ENCODE measurements around the gene C16orf92. TPM values are rescaled to one million over a fixed set of nuclear protein-coding genes. Genes with fewer than 3 reads are reported as not detected.

Gene C16orf92
- polyA plus RNA-seq, 1 donor from 2014 or later: not detected

DNA sequence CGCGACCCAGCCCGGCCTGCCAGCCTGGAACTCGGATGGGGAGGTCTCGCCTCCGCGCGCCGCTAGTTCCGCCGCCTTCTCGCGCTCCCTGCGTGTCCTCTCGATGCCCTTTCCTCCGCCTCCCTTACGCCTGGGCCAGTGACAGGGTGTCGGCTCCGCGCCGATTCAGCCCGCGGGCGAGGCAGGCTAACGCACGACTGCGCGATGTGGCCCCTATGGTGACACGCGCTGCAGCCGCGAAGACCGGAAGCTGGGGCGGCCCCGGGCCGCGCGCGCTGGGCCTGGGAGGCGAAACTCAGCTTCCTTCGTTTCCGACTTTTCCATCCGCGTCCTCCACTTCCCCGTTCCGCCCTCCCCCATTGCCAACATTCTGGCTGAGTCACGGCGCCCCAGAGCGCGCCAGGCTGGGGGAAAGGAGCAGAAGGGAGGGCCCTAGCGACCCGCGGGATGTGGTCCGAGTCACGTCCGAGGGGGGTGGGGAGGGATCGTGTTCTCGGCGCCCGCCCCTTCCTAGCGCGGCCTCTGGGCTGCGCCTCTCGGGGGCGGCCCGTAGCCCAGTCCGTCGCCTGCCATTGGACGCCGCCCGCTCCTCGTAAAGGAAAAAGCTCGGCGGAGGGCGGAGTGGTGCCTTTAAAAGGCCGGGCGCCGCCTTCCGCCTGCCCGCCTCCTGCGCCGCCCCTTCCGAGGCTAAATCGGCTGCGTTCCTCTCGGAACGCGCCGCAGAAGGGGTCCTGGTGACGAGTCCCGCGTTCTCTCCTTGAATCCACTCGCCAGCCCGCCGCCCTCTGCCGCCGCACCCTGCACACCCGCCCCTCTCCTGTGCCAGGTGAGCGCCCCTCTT is 42.3 kb downstream of the C16orf92 start, which contains the start of gene ALDOA:
Gene ALDOA, plus strand, starts transcription at position 659 of the 841 bp plus-strand sequence. CDS start 1,138 bp downstream, outside the sequence.
- Histone ChIP-seq H4K20me1 (ENCODE audit: insufficient read depth) (no peaks in the 10 kb centered on the region), H3K4me2 (ENCODE audit: low read length) (peak within 1 kb of the TSS; percentile 83), H2AFZ (ENCODE audit: low read depth, low read length) (peak within 1 kb of the TSS; percentile 96), H3K36me3 (ENCODE audit: insufficient read depth, low read length) (no peaks in the 10 kb centered on the region), H3K27ac (ENCODE audit: low read length) (peak within 1 kb of the TSS; percentile 94), H3K9ac (ENCODE audit: low read length) (peak within 1 kb of the TSS; percentile 95), H3K79me2 (replicated peaks; ENCODE audit: insufficient read depth, low read length) (peaks cover 11% of the 10 kb centered on the region), H3K4me3 (ENCODE audit: low read length) (peak within 1 kb of the TSS; percentile 97), H3K9me2 (ENCODE audit: insufficient read depth, low read length) (no peaks in the 10 kb centered on the region), H3K9me3 (ENCODE audit: low read length) (no peaks in the 10 kb centered on the region), H3F3A (ENCODE audit: insufficient read depth, low read length, poor library complexity, severe bottlenecking) (no peaks in the 10 kb centered on the region), H3K27me3 (ENCODE audit: insufficient read depth, low read depth, low read length) (no peaks in the 10 kb centered on the region)
- TF ChIP-seq RAD21 (conservative IDR thresholded peaks at IDR 0.05): peak; percentile 10
- peak; percentile 55 for TF ChIP-seq TAF1 (IDR thresholded peaks at IDR 0.05; ENCODE audit: low read depth)
- peak; percentile 8 for TF ChIP-seq EP300 (conservative IDR thresholded peaks at IDR 0.05; ENCODE audit: poor library complexity, severe bottlenecking)
- TF ChIP-seq, protein P1, sequence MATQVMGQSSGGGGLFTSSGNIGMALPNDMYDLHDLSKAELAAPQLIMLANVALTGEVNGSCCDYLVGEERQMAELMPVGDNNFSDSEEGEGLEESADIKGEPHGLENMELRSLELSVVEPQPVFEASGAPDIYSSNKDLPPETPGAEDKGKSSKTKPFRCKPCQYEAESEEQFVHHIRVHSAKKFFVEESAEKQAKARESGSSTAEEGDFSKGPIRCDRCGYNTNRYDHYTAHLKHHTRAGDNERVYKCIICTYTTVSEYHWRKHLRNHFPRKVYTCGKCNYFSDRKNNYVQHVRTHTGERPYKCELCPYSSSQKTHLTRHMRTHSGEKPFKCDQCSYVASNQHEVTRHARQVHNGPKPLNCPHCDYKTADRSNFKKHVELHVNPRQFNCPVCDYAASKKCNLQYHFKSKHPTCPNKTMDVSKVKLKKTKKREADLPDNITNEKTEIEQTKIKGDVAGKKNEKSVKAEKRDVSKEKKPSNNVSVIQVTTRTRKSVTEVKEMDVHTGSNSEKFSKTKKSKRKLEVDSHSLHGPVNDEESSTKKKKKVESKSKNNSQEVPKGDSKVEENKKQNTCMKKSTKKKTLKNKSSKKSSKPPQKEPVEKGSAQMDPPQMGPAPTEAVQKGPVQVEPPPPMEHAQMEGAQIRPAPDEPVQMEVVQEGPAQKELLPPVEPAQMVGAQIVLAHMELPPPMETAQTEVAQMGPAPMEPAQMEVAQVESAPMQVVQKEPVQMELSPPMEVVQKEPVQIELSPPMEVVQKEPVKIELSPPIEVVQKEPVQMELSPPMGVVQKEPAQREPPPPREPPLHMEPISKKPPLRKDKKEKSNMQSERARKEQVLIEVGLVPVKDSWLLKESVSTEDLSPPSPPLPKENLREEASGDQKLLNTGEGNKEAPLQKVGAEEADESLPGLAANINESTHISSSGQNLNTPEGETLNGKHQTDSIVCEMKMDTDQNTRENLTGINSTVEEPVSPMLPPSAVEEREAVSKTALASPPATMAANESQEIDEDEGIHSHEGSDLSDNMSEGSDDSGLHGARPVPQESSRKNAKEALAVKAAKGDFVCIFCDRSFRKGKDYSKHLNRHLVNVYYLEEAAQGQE (IDR thresholded peaks at IDR 0.05; ENCODE audit: borderline replicate concordance): peak; percentile 79
- no peak for TF ChIP-seq EZH2 (IDR thresholded peaks at IDR 0.05; ENCODE audit: borderline replicate concordance, insufficient read depth, low read length, poor library complexity, severe bottlenecking)
- TF ChIP-seq, protein P2, sequence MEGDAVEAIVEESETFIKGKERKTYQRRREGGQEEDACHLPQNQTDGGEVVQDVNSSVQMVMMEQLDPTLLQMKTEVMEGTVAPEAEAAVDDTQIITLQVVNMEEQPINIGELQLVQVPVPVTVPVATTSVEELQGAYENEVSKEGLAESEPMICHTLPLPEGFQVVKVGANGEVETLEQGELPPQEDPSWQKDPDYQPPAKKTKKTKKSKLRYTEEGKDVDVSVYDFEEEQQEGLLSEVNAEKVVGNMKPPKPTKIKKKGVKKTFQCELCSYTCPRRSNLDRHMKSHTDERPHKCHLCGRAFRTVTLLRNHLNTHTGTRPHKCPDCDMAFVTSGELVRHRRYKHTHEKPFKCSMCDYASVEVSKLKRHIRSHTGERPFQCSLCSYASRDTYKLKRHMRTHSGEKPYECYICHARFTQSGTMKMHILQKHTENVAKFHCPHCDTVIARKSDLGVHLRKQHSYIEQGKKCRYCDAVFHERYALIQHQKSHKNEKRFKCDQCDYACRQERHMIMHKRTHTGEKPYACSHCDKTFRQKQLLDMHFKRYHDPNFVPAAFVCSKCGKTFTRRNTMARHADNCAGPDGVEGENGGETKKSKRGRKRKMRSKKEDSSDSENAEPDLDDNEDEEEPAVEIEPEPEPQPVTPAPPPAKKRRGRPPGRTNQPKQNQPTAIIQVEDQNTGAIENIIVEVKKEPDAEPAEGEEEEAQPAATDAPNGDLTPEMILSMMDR (IDR thresholded peaks at IDR 0.05; ENCODE audit: poor library complexity, severe bottlenecking): peak; percentile 30
- TF ChIP-seq SMC3 (conservative IDR thresholded peaks at IDR 0.05; ENCODE audit: poor library complexity): peak; percentile 38
- peak; percentile 86 for TF ChIP-seq POLR2AphosphoS5 (IDR thresholded peaks at IDR 0.05)
- peak; percentile 81 for TF ChIP-seq MXI1 (conservative IDR thresholded peaks at IDR 0.05; ENCODE audit: poor library complexity, severe bottlenecking)

DNA sequence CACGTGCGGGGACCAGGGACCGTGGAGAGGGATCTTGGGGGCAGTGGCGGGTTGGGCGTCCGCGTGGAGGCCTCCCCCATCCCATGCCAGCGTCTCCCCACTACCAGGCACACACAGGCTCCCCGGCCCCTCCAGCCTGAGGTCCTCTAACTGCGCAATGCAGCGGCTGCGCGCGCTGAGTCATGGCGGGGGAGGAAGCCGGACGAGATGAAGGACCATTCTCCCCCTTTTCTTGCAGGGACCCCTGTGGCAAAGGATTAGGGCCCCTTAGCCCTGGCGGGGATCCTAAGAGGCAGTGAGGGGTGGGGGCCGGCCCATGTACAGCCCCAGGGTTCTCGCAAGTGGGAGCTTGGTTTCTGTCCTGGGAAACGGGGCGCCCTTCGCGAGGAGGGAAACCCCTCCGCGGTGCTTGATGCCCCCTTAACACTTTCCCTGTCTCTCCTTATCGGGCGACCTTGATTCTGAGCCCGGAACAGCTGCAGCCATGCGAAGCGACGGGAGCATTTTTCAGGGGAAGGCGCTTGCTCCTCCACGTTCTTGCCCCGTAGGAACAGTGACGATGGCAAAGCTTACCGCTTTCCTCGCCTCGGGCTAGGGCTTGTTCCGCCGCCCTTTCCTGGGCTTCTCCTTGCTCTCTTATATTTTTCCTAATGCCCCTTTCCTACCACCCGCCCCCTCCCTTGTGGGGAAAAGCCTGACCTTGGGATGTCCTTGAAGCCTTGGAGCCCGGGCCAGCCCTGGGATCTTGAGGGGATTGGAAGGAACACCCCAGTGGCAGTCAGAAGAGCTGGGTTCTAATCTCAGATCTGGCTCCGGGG is 43.2 kb downstream of the C16orf92 start:
- Histone ChIP-seq H3K79me2 (replicated peaks; ENCODE audit: insufficient read depth, low read length) (peaks cover 11% of the 10 kb centered on the region), H3K9ac (ENCODE audit: low read length) (peak overlapping the region; percentile 95), H3K4me2 (ENCODE audit: low read length) (peak overlapping the region; percentile 82), H3K9me3 (ENCODE audit: low read length) (no peaks in the 10 kb centered on the region), H2AFZ (ENCODE audit: low read depth, low read length) (peak overlapping the region; percentile 19), H3K27ac (ENCODE audit: low read length) (peak overlapping the region; percentile 94), H3K9me2 (ENCODE audit: insufficient read depth, low read length) (no peaks in the 10 kb centered on the region), H4K20me1 (ENCODE audit: insufficient read depth) (no peaks in the 10 kb centered on the region), H3K27me3 (ENCODE audit: insufficient read depth, low read depth, low read length) (no peaks in the 10 kb centered on the region), H3F3A (ENCODE audit: insufficient read depth, low read length, poor library complexity, severe bottlenecking) (no peaks in the 10 kb centered on the region), H3K4me3 (ENCODE audit: low read length) (peak overlapping the region; percentile 97), H3K36me3 (ENCODE audit: insufficient read depth, low read length) (no peaks in the 10 kb centered on the region)
- TF ChIP-seq, protein P1 (IDR thresholded peaks at IDR 0.05; ENCODE audit: borderline replicate concordance): no peak
- TF ChIP-seq TAF1 (IDR thresholded peaks at IDR 0.05; ENCODE audit: low read depth) (no peak), RAD21 (conservative IDR thresholded peaks at IDR 0.05) (no peak)
